ENCODE results near the gene PACSIN2. TPM values are rescaled to one million over a fixed set of nuclear protein-coding genes. Genes with fewer than 3 reads are reported as not detected.

Gene PACSIN2
- total RNA-seq, 2 experiments from 2014 or later = 33.5 to 35.7 TPM

GRCh38 chr22:42950281-42950680, 64.7 kb downstream of the PACSIN2 start:
- no peak for DNase-seq
- H3K27ac Mint-ChIP-seq = no peak overlapping the region
- POLR2A ChIA-PET = no interaction called here
- H3K4me1 Mint-ChIP-seq (ENCODE audit: low read depth) = peaks cover 37% of the 10 kb centered on the region
- CTCF ChIA-PET = no interaction called here
- TF ChIP-seq, protein P1, sequence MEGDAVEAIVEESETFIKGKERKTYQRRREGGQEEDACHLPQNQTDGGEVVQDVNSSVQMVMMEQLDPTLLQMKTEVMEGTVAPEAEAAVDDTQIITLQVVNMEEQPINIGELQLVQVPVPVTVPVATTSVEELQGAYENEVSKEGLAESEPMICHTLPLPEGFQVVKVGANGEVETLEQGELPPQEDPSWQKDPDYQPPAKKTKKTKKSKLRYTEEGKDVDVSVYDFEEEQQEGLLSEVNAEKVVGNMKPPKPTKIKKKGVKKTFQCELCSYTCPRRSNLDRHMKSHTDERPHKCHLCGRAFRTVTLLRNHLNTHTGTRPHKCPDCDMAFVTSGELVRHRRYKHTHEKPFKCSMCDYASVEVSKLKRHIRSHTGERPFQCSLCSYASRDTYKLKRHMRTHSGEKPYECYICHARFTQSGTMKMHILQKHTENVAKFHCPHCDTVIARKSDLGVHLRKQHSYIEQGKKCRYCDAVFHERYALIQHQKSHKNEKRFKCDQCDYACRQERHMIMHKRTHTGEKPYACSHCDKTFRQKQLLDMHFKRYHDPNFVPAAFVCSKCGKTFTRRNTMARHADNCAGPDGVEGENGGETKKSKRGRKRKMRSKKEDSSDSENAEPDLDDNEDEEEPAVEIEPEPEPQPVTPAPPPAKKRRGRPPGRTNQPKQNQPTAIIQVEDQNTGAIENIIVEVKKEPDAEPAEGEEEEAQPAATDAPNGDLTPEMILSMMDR (IDR thresholded peaks at IDR 0.05) = no peak
- intact Hi-C loops (cut with micrococcal nuclease) = no loop called here
- no peak overlapping the region for H3K4me3 Mint-ChIP-seq
- ATAC-seq = no peak
- no peaks in the 10 kb centered on the region for H3K36me3 Mint-ChIP-seq (ENCODE audit: low read depth)
- H3K27me3 Mint-ChIP-seq = no peaks in the 10 kb centered on the region
- no peaks in the 10 kb centered on the region for H3K9me3 Mint-ChIP-seq

DNA sequence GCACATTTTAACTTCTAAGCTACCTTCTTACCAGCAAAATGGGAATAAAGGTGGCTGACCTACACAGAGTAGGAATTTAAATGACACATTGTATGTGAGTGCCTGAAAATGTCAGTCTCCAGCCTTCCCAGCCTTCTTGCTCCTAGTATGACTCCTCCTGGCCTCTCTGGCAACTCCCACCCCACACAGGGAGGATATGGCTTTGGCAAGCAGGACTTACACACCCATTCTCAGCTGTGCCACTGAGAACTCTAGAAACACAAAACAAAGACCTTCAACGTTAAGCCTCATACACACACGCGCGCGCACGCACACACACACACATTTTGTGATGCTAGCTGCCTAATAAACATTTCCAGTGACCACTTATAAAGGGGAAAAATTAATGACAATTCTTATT, 65.8 kb downstream of the PACSIN2 start:
- intact Hi-C loops (cut with micrococcal nuclease) = no loop called here
- H3K9me3 Mint-ChIP-seq = no peaks in the 10 kb centered on the region
- H3K27ac Mint-ChIP-seq = no peak overlapping the region
- no peaks in the 10 kb centered on the region for H3K27me3 Mint-ChIP-seq
- CTCF ChIA-PET = interaction anchor here (0.9 kb wide), 1 partner anchor 82 kb away, joined by 3 read pairs; no protein-coding TSS in a partner anchor
- H3K36me3 Mint-ChIP-seq (ENCODE audit: low read depth) = no peaks in the 10 kb centered on the region
- DNase-seq (no peak), ATAC-seq (no peak)
- peaks cover 38% of the 10 kb centered on the region for H3K4me1 Mint-ChIP-seq (ENCODE audit: low read depth)
- no peak overlapping the region for H3K4me3 Mint-ChIP-seq
- POLR2A ChIA-PET = interaction anchor here (1.2 kb wide), 1 partner anchor 78 kb away, joined by 3 read pairs; no protein-coding TSS in a partner anchor
- TF ChIP-seq, protein P1 (IDR thresholded peaks at IDR 0.05) = no peak

DNA sequence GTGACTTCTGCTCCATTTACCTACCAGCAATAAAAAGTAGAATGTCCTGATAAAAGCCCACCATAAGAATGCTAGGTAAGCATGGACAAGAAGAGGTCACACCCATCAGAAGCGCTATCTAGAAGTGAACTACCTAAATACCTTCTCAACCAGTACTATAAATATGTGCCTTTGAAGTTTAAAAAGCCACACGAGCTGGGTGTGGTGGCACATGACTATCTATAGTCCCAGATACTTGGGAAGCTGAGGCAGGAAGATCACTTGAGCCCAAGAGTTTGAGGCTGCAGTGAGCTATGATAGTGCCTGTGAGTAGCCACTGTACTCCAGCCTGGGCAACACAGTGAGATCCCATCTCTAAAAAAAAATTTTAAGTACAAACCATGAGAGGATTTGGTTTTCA, 66.7 kb downstream of the PACSIN2 start:
- Mint-ChIP-seq H3K4me1 (ENCODE audit: low read depth) (peaks cover 38% of the 10 kb centered on the region), H3K36me3 (ENCODE audit: low read depth) (no peaks in the 10 kb centered on the region), H3K9me3 (no peaks in the 10 kb centered on the region), H3K27ac (no peak overlapping the region), H3K4me3 (no peak overlapping the region), H3K27me3 (no peaks in the 10 kb centered on the region)
- intact Hi-C loops (cut with micrococcal nuclease) = no loop called here
- TF ChIP-seq, protein P1 (IDR thresholded peaks at IDR 0.05) = no peak
- ChIA-PET CTCF (no interaction called here), POLR2A (interaction anchor here (1.2 to 1.9 kb wide), 2 partner anchors 11 to 77 kb away, joined by 3 to 4 read pairs; no protein-coding TSS in a partner anchor)
- no peak for DNase-seq
- no peak for ATAC-seq

- peak; percentile 34 for ATAC-seq
Observed at GRCh38 chr22:42947211-42947990, 67.5 kb downstream of the PACSIN2 start.

More at GRCh38 chr22:42947211-42947990, 67.5 kb downstream of the PACSIN2 start:
- Mint-ChIP-seq H3K27me3 (no peaks in the 10 kb centered on the region), H3K27ac (no peak overlapping the region), H3K36me3 (ENCODE audit: low read depth) (no peaks in the 10 kb centered on the region), H3K4me3 (no peak overlapping the region), H3K4me1 (ENCODE audit: low read depth) (peaks cover 38% of the 10 kb centered on the region), H3K9me3 (no peaks in the 10 kb centered on the region)
- intact Hi-C loops (cut with micrococcal nuclease) = no loop called here
- POLR2A ChIA-PET = interaction anchor here (0.6 to 2.0 kb wide), 4 partner anchors 10 to 971 kb away, joined by 3 to 6 read pairs (median 4); no protein-coding TSS in a partner anchor
- TF ChIP-seq, protein P1 (IDR thresholded peaks at IDR 0.05) = no peak
- CTCF ChIA-PET = interaction anchor here (1.5 kb wide), 1 partner anchor 29 kb away, joined by 3 read pairs; no protein-coding TSS in a partner anchor
- DNase-seq = peak; percentile 13
